Measurements from ENCODE around the gene PHETA1.

GRCh38 chr12:111413442-111414086 lies 44.7 kb upstream of the PHETA1 start:
- no peak for TF ChIP-seq POLR2A (IDR thresholded peaks at IDR 0.05)
- TF ChIP-seq CTCF (IDR thresholded peaks at IDR 0.05): no peak
